LNCAP (cell line): ENCODE measurements around the gene PLA2G4E.

ENCODE experiments used
- CTCF ChIP-seq: fragments of 450-650 bp; IDR thresholded peaks from 2 replicates; pipeline ENCODE4 v1.5.1; 2017; ENCODE audit warnings: mild to moderate bottlenecking

Gene PLA2G4E

GRCh38 chr15:41944313-41944940 is 76.4 kb downstream of the PLA2G4E start:
- TF ChIP-seq CTCF = no peak

GRCh38 chr15:41943543-41944312 is 77.1 kb downstream of the PLA2G4E start:
- no peak for TF ChIP-seq CTCF

GRCh38 chr15:41942886-41943285 is 78.0 kb downstream of the PLA2G4E start:
- no peak for TF ChIP-seq CTCF

GRCh38 chr15:41941644-41942415 is 79.0 kb downstream of the PLA2G4E start:
- TF ChIP-seq CTCF = no peak

- TF ChIP-seq CTCF = no peak
Measured at GRCh38 chr15:41940441-41940857, 80.4 kb downstream of the PLA2G4E start.

- TF ChIP-seq CTCF = no peak
Measured at GRCh38 chr15:41939986-41940385, 80.9 kb downstream of the PLA2G4E start.

GRCh38 chr15:41937568-41937923 is 83.3 kb downstream of the PLA2G4E start:
- no peak for TF ChIP-seq CTCF
